Germinal center (tissue), 1 donor: ENCODE measurements around the gene HSD17B8.

Experiments used
- DNase-seq: peaks from one replicate; pipeline ENCODE4 v3.0.0; 2012; ENCODE audit warnings: mixed read lengths, low spot score

The HSD17B8 gene

GRCh38 chr6:33241968-33242367 is 37.5 kb downstream of the HSD17B8 start:
- DNase-seq, result no peak

- DNase-seq, result no peak
These were observed 39.0 kb downstream of the HSD17B8 start for GRCh38 chr6:33243476-33243875.

- peak; percentile 80 for DNase-seq
These were observed 43.7 kb downstream of the HSD17B8 start for GRCh38 chr6:33247977-33248642.

GRCh38 chr6:33248643-33248931 is 44.1 kb downstream of the HSD17B8 start:
- DNase-seq, result peak; percentile 26

GRCh38 chr6:33248932-33249731 is 44.7 kb downstream of the HSD17B8 start:
- peak; percentile 90 for DNase-seq

DNA sequence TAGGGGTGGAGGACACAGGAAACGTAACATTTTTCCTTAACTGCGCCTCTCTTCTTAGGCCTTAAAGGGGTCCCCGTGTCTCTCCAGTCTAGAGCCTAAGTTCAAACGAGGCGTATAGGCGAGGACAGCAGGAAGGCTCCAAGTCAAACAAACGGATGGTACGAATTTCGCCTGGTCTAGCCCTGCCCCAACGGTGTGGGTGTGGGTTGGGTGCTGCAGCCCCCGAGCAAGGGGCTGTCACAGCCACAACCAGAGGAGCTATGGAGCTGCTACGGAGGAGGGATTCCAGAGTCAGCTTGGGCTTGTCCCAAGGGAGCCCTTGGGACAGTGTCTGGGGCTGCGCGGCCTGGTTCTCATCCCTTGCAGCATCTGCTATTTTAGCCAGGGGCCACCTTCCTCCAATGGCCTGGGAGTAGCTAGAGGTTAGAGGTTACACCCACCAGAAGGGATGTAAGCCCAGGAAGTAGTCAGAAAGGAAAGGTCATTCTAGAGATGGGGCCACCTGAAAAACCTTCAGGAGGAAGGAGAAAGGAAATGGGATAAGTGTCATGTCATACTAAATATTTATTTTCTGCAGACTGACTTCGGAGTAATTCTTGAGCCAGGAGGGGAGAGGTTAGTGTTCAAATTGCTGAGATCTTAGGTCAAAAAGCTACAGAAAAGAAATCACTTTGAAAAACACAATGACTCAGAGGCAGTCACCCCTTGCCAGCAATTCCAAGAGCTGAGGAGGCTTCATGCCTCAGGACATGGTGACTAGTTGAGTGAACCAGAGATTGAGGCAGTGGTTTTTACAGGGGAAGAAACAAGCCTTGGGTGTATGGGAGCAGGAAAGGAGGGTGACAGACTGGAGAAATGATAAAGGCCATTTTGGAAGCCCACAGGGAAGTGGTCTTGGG is 45.5 kb downstream of the HSD17B8 start:
- DNase-seq, result no peak

DNA sequence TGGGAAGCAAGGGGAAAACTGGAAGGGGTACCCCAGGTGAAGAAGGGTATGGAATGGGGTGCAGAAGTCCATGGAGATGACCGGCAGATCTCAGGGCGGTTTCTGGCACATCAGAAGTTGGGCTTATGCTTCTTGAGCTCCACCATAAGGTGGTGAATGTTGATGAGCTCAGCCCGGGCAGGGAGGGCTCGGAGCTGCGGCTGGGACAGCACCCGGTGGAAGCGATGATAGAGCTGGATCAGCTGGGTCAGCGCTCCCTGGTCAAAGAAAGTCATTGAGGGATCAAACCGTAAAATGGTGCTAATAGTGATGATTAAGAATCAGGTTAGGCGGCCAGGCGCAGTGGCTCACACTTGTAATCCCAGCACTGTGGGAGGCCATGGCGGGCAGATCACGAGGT is 46.3 kb downstream of the HSD17B8 start:
- DNase-seq, result no peak

- DNase-seq, result no peak
These were observed 47.0 kb downstream of the HSD17B8 start for GRCh38 chr6:33251395-33252012.

- DNase-seq, result no peak
These were observed 48.3 kb downstream of the HSD17B8 start for GRCh38 chr6:33252759-33253158.

DNA sequence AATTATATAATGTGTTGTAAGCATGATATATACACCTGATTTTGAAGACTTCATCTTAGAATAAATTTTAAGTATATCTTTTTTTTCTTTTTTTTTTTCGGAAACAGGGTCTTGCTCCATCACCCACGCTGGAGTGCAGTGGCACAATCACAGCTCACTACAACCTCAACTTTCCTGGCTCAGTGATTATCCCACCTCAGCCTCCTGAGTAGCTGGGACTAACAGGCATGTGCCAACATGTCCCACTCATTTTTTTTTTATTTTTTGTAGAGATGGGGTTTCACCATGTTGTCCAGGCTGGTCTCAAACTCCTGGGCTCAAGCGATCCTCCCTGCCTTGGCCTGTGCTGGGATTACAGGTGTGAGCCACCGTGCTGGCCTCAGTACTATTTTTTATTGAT is 50.1 kb downstream of the HSD17B8 start:
- DNase-seq, result no peak
